ENCODE results near the gene ABHD2.

Gene ABHD2

GRCh38 chr15:89111352-89111751 lies 23.1 kb downstream of the ABHD2 start:
- TF ChIP-seq CTCF (IDR thresholded peaks at IDR 0.05; ENCODE audit: low read length) (no peak), EZH2phosphoT487 (IDR thresholded peaks at IDR 0.05; ENCODE audit: low read length) (no peak), EZH2 (optimal IDR thresholded peaks at IDR 0.05; ENCODE audit: low read depth, low read length) (no peak)
- no peak for DNase-seq

GRCh38 chr15:89111961-89112340 lies 23.7 kb downstream of the ABHD2 start:
- H3K79me2 ChIP-seq (ENCODE audit: low read length): peaks cover 64% of the 10 kb centered on the region

More at GRCh38 chr15:89111352-89111751, 23.1 kb downstream of the ABHD2 start:
- no peak overlapping the region for H3K9ac ChIP-seq (ENCODE audit: low read length)
- peaks cover 64% of the 10 kb centered on the region for H3K4me1 ChIP-seq (ENCODE audit: low read length)
- no peak overlapping the region for H3K4me3 ChIP-seq (ENCODE audit: low read length)
- no peaks in the 10 kb centered on the region for H3K27me3 ChIP-seq (replicated peaks; ENCODE audit: insufficient read depth, low read length)
- H3F3A ChIP-seq (ENCODE audit: insufficient read depth, low read length): peaks cover 56% of the 10 kb centered on the region
- no peak overlapping the region for H3K4me2 ChIP-seq (ENCODE audit: low read depth, low read length)
- no peaks in the 10 kb centered on the region for H3K9me2 ChIP-seq (replicated peaks; ENCODE audit: insufficient read depth, low read length)
- H3K9me3 ChIP-seq (replicated peaks; ENCODE audit: insufficient read depth, low read length): no peaks in the 10 kb centered on the region
- peaks cover 7% of the 10 kb centered on the region; the same call in 1 of the 2 replicates for H3K36me3 ChIP-seq (replicated peaks; ENCODE audit: insufficient read depth, low read length)
- peaks cover 66% of the 10 kb centered on the region for H3K79me2 ChIP-seq (ENCODE audit: low read length)
- no peaks in the 10 kb centered on the region for H4K20me1 ChIP-seq (ENCODE audit: insufficient read depth, low read length)
- peak overlapping the region; percentile 98 for H3K27ac ChIP-seq (ENCODE audit: low read length)
- no peak overlapping the region for H2AFZ ChIP-seq (ENCODE audit: low read length)

GRCh38 chr15:89112341-89112971 lies 24.2 kb downstream of the ABHD2 start:
- peak overlapping the region; percentile 63 for H3K9ac ChIP-seq (ENCODE audit: low read length)
- peak; percentile 87 for DNase-seq
- H4K20me1 ChIP-seq (ENCODE audit: insufficient read depth, low read length): no peaks in the 10 kb centered on the region
- peaks cover 67% of the 10 kb centered on the region for H3F3A ChIP-seq (ENCODE audit: insufficient read depth, low read length)
- peak overlapping the region; percentile 61 for H3K4me2 ChIP-seq (ENCODE audit: low read depth, low read length)
- H3K36me3 ChIP-seq (replicated peaks; ENCODE audit: insufficient read depth, low read length): peaks cover 7% of the 10 kb centered on the region; the same call in 1 of the 2 replicates
- no peaks in the 10 kb centered on the region for H3K27me3 ChIP-seq (replicated peaks; ENCODE audit: insufficient read depth, low read length)
- TF ChIP-seq CTCF (IDR thresholded peaks at IDR 0.05; ENCODE audit: low read length): no peak
- no peak for TF ChIP-seq EZH2phosphoT487 (IDR thresholded peaks at IDR 0.05; ENCODE audit: low read length)
- TF ChIP-seq EZH2 (optimal IDR thresholded peaks at IDR 0.05; ENCODE audit: low read depth, low read length): no peak
- no peaks in the 10 kb centered on the region for H3K9me3 ChIP-seq (replicated peaks; ENCODE audit: insufficient read depth, low read length)
- H3K4me1 ChIP-seq (ENCODE audit: low read length): peaks cover 65% of the 10 kb centered on the region
- H2AFZ ChIP-seq (ENCODE audit: low read length): no peak overlapping the region
- peak overlapping the region; percentile 4; the same call in 1 of the 2 replicates for H3K4me3 ChIP-seq (ENCODE audit: low read length)
- H3K79me2 ChIP-seq (ENCODE audit: low read length): peaks cover 64% of the 10 kb centered on the region
- peak overlapping the region; percentile 98 for H3K27ac ChIP-seq (ENCODE audit: low read length)
- no peaks in the 10 kb centered on the region for H3K9me2 ChIP-seq (replicated peaks; ENCODE audit: insufficient read depth, low read length)

More at GRCh38 chr15:89111961-89112340, 23.7 kb downstream of the ABHD2 start:
- Histone ChIP-seq H3K27ac (ENCODE audit: low read length) (peak overlapping the region; percentile 98), H3K4me1 (ENCODE audit: low read length) (peaks cover 64% of the 10 kb centered on the region), H3K4me2 (ENCODE audit: low read depth, low read length) (peak overlapping the region; percentile 61), H3F3A (ENCODE audit: insufficient read depth, low read length) (peaks cover 62% of the 10 kb centered on the region), H3K27me3 (replicated peaks; ENCODE audit: insufficient read depth, low read length) (no peaks in the 10 kb centered on the region), H3K9me2 (replicated peaks; ENCODE audit: insufficient read depth, low read length) (no peaks in the 10 kb centered on the region), H3K9me3 (replicated peaks; ENCODE audit: insufficient read depth, low read length) (no peaks in the 10 kb centered on the region), H2AFZ (ENCODE audit: low read length) (no peak overlapping the region), H4K20me1 (ENCODE audit: insufficient read depth, low read length) (no peaks in the 10 kb centered on the region), H3K9ac (ENCODE audit: low read length) (peak overlapping the region; percentile 63), H3K4me3 (ENCODE audit: low read length) (no peak overlapping the region), H3K36me3 (replicated peaks; ENCODE audit: insufficient read depth, low read length) (peaks cover 7% of the 10 kb centered on the region; the same call in 1 of the 2 replicates)
- DNase-seq: no peak
- TF ChIP-seq EZH2phosphoT487 (IDR thresholded peaks at IDR 0.05; ENCODE audit: low read length) (no peak), CTCF (IDR thresholded peaks at IDR 0.05; ENCODE audit: low read length) (no peak), EZH2 (optimal IDR thresholded peaks at IDR 0.05; ENCODE audit: low read depth, low read length) (no peak)

Data from MM.1S (cell line).